ENCODE data around the gene PARS2. TPM values are rescaled to one million over a fixed set of nuclear protein-coding genes. Genes with fewer than 3 reads are reported as not detected.

The PARS2 gene
- total RNA-seq, 1 donor from 2014 or later: 4.0 TPM

DNA sequence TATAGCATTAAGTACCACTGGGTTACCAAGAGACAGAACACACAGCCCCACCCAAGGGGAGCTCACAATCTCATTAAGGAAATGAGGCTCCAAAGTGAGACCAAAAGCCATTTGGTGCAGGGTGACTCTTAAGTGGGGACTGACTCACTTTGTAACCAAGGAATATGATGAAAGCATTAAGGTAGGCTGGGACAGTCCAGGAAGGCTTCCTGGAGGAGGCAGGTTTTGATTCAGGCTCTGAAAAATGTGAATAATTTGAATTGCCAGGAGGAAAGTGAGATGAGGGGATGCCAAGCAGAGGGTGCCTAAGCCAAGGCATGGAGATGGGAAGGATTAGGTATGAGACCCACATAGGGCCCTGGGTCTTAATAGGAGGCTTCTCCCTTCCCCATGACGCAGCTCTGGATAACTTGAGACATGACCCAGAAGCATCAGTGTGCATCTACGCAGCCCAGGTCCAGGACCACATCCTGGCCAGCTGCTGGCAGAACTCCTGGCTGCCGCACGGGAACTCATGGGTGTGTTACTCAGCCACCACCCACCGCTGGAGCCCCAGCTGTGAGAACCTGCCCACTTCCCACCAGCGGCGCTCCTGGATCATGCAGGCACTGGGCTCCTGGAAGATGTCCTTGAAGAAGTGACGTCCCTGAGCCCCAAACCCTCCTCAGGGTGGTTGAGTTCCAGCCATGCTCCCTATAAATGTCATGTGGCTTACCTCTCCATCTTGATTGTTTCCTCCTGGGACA is 54.6 kb downstream of the PARS2 start:
- Mint-ChIP-seq H3K36me3 (ENCODE audit: low read depth) (no peaks in the 10 kb centered on the region), H3K9me3 (ENCODE audit: low read depth) (no peaks in the 10 kb centered on the region), H3K27ac (ENCODE audit: unreplicated experiment) (no peak overlapping the region), H3K27me3 (ENCODE audit: low read depth) (peaks cover 37% of the 10 kb centered on the region), H3K4me3 (ENCODE audit: unreplicated experiment) (no peak overlapping the region), H3K4me1 (ENCODE audit: low read depth) (no peaks in the 10 kb centered on the region)
- TF ChIP-seq, protein P1, sequence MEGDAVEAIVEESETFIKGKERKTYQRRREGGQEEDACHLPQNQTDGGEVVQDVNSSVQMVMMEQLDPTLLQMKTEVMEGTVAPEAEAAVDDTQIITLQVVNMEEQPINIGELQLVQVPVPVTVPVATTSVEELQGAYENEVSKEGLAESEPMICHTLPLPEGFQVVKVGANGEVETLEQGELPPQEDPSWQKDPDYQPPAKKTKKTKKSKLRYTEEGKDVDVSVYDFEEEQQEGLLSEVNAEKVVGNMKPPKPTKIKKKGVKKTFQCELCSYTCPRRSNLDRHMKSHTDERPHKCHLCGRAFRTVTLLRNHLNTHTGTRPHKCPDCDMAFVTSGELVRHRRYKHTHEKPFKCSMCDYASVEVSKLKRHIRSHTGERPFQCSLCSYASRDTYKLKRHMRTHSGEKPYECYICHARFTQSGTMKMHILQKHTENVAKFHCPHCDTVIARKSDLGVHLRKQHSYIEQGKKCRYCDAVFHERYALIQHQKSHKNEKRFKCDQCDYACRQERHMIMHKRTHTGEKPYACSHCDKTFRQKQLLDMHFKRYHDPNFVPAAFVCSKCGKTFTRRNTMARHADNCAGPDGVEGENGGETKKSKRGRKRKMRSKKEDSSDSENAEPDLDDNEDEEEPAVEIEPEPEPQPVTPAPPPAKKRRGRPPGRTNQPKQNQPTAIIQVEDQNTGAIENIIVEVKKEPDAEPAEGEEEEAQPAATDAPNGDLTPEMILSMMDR (IDR thresholded peaks at IDR 0.05): no peak
- no peak for DNase-seq (ENCODE audit: low spot score)

DNA sequence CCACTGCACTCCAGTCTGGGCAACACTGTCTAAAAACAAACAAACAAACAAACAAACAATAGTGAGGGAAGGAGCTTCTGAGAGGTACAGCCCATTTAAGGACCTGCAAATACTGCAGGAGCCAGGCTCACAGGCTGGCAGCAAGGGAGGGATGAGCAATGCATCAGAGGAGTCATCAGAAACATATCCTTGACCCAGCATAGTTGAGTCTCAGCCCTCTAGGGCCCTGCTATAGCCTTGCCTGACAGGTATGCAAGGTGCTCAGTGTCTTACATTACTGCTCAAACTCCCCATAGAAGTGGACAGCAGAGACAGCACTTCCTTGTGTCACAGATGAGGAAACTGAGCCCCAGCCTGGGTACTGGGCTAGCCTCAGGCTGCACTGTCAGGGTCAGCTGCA is 55.9 kb downstream of the PARS2 start:
- Mint-ChIP-seq H3K27me3 (ENCODE audit: low read depth) (peaks cover 40% of the 10 kb centered on the region), H3K4me3 (ENCODE audit: unreplicated experiment) (no peak overlapping the region), H3K4me1 (ENCODE audit: low read depth) (no peaks in the 10 kb centered on the region), H3K36me3 (ENCODE audit: low read depth) (no peaks in the 10 kb centered on the region), H3K9me3 (ENCODE audit: low read depth) (no peaks in the 10 kb centered on the region), H3K27ac (ENCODE audit: unreplicated experiment) (no peak overlapping the region)
- TF ChIP-seq, protein P1 (IDR thresholded peaks at IDR 0.05): no peak
- DNase-seq (ENCODE audit: low spot score): no peak

Other genes starting within 250 kb of the PARS2 start
- gene ACOT11, start 216.3 kb downstream of the PARS2 start, total RNA-seq: 0.25 to 0.56 TPM (median 0.41 TPM) in 3 replicates
- gene FAM151A, start 141.0 kb downstream of the PARS2 start, total RNA-seq: not detected in 3 replicates
- 0.15 TPM in 1 of 3 replicates, not detected in the others for gene MROH7, start 122.7 kb downstream of the PARS2 start, total RNA-seq
- gene TTC4, start 48.7 kb downstream of the PARS2 start, total RNA-seq: 12.6 to 14.7 TPM (median 12.7 TPM) in 3 replicates
- gene TTC22, start 36.8 kb upstream of the PARS2 start, total RNA-seq: not detected in 3 replicates
- gene DHCR24, start 122.7 kb upstream of the PARS2 start, total RNA-seq: 120 to 129 TPM (median 124 TPM) in 3 replicates
- not detected in 3 replicates for gene TMEM61, start 216.1 kb upstream of the PARS2 start, total RNA-seq
- gene BSND, start 234.4 kb upstream of the PARS2 start, total RNA-seq: not detected in 3 replicates